Measurements from ENCODE around the gene ANK3. TPM values are rescaled to one million over a fixed set of nuclear protein-coding genes. Genes with fewer than 3 reads are reported as not detected.

ANK3 gene
- total and polyA plus RNA-seq, 2 experiments from 2014 or later = 0.14 to 0.54 TPM

- H3K4me3 ChIP-seq = no peak overlapping the region
- H3K9me2 ChIP-seq (ENCODE audit: insufficient read depth) = no peaks in the 10 kb centered on the region
These were observed 344.7 kb downstream of the ANK3 start for GRCh38 chr10:60044971-60045370.

DNA sequence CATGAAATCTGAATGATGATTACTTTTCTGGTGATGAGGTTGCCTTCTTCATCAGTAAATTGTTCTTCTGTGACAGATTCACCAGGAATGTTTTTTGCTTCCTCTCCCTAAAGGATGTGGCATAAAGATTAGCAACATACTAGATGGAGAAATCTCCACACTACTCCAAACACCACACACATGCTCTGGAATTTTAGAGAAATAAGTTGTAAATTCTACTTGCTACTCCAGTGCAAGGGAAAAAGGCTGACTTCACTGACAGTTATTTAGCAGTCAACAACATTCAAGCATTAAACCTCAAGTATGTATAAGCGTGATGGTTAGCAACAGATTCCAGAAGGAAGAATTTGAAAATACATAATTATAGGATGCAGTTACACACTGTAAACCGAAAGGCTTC lies 345.4 kb downstream of the ANK3 start:
- H3K9me2 ChIP-seq (ENCODE audit: insufficient read depth) = no peaks in the 10 kb centered on the region
- H3K27me3 ChIP-seq (replicated peaks; ENCODE audit: insufficient read depth) = no peaks in the 10 kb centered on the region
- DNase-seq = peak; percentile 49
- peak overlapping the region; percentile 29 for H3K4me2 ChIP-seq (ENCODE audit: unreplicated experiment)
- H4K20me1 ChIP-seq (ENCODE audit: insufficient read depth) = no peaks in the 10 kb centered on the region
- H3K9ac ChIP-seq = no peak overlapping the region
- no peaks in the 10 kb centered on the region for H3K9me3 ChIP-seq (ENCODE audit: low read depth)
- no peak overlapping the region for H3K4me3 ChIP-seq
- TF ChIP-seq EZH2phosphoT487 (IDR thresholded peaks at IDR 0.05; ENCODE audit: insufficient read depth, low read depth) (no peak), EZH2 (IDR thresholded peaks at IDR 0.05; ENCODE audit: insufficient read depth, poor library complexity, severe bottlenecking) (no peak)
- 76 to 82% methylated on average over 2 of the region's 2 CpGs for WGBS, 2 experiments (ENCODE audit: low coverage in 1 of 2, low lambda C conversion rate in 2 of 2, missing lambda C conversion rate in 2 of 2)
- H3K27ac ChIP-seq = no peak overlapping the region
- 0 out of 2 replicates have a peak overlapping the region, but pooled peaks have one; percentile 2 for H2AFZ ChIP-seq
- no peaks in the 10 kb centered on the region for H3K79me2 ChIP-seq (ENCODE audit: insufficient read depth)
- H3F3A ChIP-seq (ENCODE audit: insufficient read depth) = 0 out of 2 replicates have a peak, but pooled peaks cover 8% of the 10 kb centered on the region
- H3K4me1 ChIP-seq (ENCODE audit: insufficient read depth) = peaks cover 4% of the 10 kb centered on the region
- H3K36me3 ChIP-seq (ENCODE audit: low read depth) = no peaks in the 10 kb centered on the region
- in situ Hi-C loops (cut with MboI) = loop anchor here (25.0 kb wide), 1 partner anchor 407 kb away; no protein-coding TSS in a partner anchor

More at GRCh38 chr10:60044971-60045370, 344.7 kb downstream of the ANK3 start:
- Histone ChIP-seq H3K9ac (no peak overlapping the region), H3K27me3 (replicated peaks; ENCODE audit: insufficient read depth) (no peaks in the 10 kb centered on the region), H3K36me3 (ENCODE audit: low read depth) (no peaks in the 10 kb centered on the region), H3K4me1 (ENCODE audit: insufficient read depth) (peaks cover 4% of the 10 kb centered on the region), H3F3A (ENCODE audit: insufficient read depth) (0 out of 2 replicates have a peak, but pooled peaks cover 8% of the 10 kb centered on the region), H2AFZ (no peak overlapping the region), H3K9me3 (ENCODE audit: low read depth) (no peaks in the 10 kb centered on the region), H3K27ac (no peak overlapping the region), H4K20me1 (ENCODE audit: insufficient read depth) (no peaks in the 10 kb centered on the region), H3K4me2 (ENCODE audit: unreplicated experiment) (no peak overlapping the region), H3K79me2 (ENCODE audit: insufficient read depth) (no peaks in the 10 kb centered on the region)
- no peak for DNase-seq
- 78 to 86% methylated on average over 2 of the region's 2 CpGs for WGBS, 2 experiments (ENCODE audit: low coverage in 1 of 2, low lambda C conversion rate in 2 of 2, missing lambda C conversion rate in 2 of 2)
- TF ChIP-seq EZH2 (IDR thresholded peaks at IDR 0.05; ENCODE audit: insufficient read depth, poor library complexity, severe bottlenecking) = no peak
- TF ChIP-seq EZH2phosphoT487 (IDR thresholded peaks at IDR 0.05; ENCODE audit: insufficient read depth, low read depth) = no peak
- in situ Hi-C loops (cut with MboI) = loop anchor here (25.0 kb wide), 1 partner anchor 408 kb away; no protein-coding TSS in a partner anchor

DNA sequence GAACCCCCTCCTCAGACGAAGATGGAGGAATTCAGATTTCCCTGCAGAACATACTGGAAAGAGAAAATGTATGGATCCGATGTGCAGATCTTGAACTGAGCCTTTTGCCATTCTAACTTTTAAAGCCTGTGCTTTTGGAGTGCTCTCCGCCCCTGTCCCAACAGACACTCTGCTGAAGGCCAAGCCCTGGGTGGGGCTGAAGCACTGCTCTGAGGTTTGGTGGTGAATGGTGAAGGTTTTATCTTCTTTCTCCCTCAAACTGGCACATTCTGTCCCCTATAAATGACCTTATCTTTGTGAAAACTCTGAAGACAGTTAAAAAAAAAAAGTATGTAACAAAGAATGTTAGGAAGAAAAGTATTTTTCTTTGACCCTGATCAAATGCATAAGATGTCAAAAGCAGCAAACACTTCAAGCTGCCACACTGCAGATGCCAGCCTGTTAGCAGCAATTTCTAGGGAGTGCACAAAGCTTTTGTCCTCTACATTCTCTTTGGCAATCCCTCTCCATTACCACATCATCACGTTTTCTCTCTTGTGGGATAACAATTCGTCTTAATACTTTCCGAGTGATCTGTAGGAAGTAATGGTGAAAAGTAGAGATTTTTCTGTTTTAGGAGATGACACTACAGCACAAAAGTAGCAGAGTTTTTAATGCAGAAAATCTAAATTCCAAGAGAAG lies 346.0 kb downstream of the ANK3 start:
- 13 to 14% methylated on average over 6 of the region's 6 CpGs for WGBS, 2 experiments (ENCODE audit: low coverage in 1 of 2, low lambda C conversion rate in 2 of 2, missing lambda C conversion rate in 2 of 2)
- H3K4me1 ChIP-seq (ENCODE audit: insufficient read depth) = peaks cover 4% of the 10 kb centered on the region
- H3K79me2 ChIP-seq (ENCODE audit: insufficient read depth) = no peaks in the 10 kb centered on the region
- peak; percentile 30 for DNase-seq
- H3K9ac ChIP-seq = no peak overlapping the region
- no peak overlapping the region for H3K27ac ChIP-seq
- no peak for TF ChIP-seq EZH2phosphoT487 (IDR thresholded peaks at IDR 0.05; ENCODE audit: insufficient read depth, low read depth)
- no peak for TF ChIP-seq EZH2 (IDR thresholded peaks at IDR 0.05; ENCODE audit: insufficient read depth, poor library complexity, severe bottlenecking)
- peak overlapping the region; percentile 29 for H3K4me2 ChIP-seq (ENCODE audit: unreplicated experiment)
- H3K4me3 ChIP-seq = no peak overlapping the region
- H3F3A ChIP-seq (ENCODE audit: insufficient read depth) = 0 out of 2 replicates have a peak, but pooled peaks cover 8% of the 10 kb centered on the region
- H3K27me3 ChIP-seq (replicated peaks; ENCODE audit: insufficient read depth) = no peaks in the 10 kb centered on the region
- in situ Hi-C loops (cut with MboI) = loop anchor here (25.0 kb wide), 1 partner anchor 406 kb away; no protein-coding TSS in a partner anchor
- H4K20me1 ChIP-seq (ENCODE audit: insufficient read depth) = no peaks in the 10 kb centered on the region
- H3K9me3 ChIP-seq (ENCODE audit: low read depth) = no peaks in the 10 kb centered on the region
- no peaks in the 10 kb centered on the region for H3K9me2 ChIP-seq (ENCODE audit: insufficient read depth)
- 0 out of 2 replicates have a peak overlapping the region, but pooled peaks have one; percentile 2 for H2AFZ ChIP-seq
- no peaks in the 10 kb centered on the region for H3K36me3 ChIP-seq (ENCODE audit: low read depth)

DNA sequence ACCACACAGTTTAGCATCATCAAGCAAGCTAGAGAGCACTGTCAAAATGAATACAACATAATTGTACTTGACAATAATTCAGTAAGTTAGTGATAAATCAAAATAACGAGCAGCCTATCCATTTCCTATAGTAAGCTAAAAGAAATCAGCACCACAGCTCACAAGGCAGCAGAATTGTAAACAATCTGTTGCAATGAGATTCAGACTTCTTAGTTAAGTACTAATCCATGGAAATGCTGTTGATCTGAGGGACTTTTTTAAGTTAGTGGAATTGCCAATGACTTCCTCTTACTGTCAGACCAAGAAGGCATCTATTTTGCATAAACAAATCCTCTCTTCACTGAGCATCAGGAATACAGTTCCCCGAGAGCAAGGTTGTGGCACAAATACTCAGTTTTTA lies 346.8 kb downstream of the ANK3 start:
- Histone ChIP-seq H3K9me2 (ENCODE audit: insufficient read depth) (no peaks in the 10 kb centered on the region), H3K9ac (no peak overlapping the region), H3K4me3 (no peak overlapping the region), H3K27me3 (replicated peaks; ENCODE audit: insufficient read depth) (no peaks in the 10 kb centered on the region), H3K4me1 (ENCODE audit: insufficient read depth) (peaks cover 4% of the 10 kb centered on the region), H2AFZ (no peak overlapping the region), H3K27ac (no peak overlapping the region), H3F3A (ENCODE audit: insufficient read depth) (0 out of 2 replicates have a peak, but pooled peaks cover 8% of the 10 kb centered on the region), H3K9me3 (ENCODE audit: low read depth) (no peaks in the 10 kb centered on the region), H3K79me2 (ENCODE audit: insufficient read depth) (no peaks in the 10 kb centered on the region), H4K20me1 (ENCODE audit: insufficient read depth) (no peaks in the 10 kb centered on the region), H3K4me2 (ENCODE audit: unreplicated experiment) (no peak overlapping the region), H3K36me3 (ENCODE audit: low read depth) (no peaks in the 10 kb centered on the region)
- no peak for TF ChIP-seq EZH2phosphoT487 (IDR thresholded peaks at IDR 0.05; ENCODE audit: insufficient read depth, low read depth)
- no peak for TF ChIP-seq EZH2 (IDR thresholded peaks at IDR 0.05; ENCODE audit: insufficient read depth, poor library complexity, severe bottlenecking)
- WGBS, 2 experiments (ENCODE audit: low coverage in 1 of 2, low lambda C conversion rate in 2 of 2, missing lambda C conversion rate in 2 of 2) = 49 to 54% methylated on average over 2 of the region's 2 CpGs
- in situ Hi-C loops (cut with MboI) = loop anchor here (25.0 kb wide), 1 partner anchor 406 kb away; no protein-coding TSS in a partner anchor
- DNase-seq = no peak
